ENCODE data around the gene LDLRAD1. TPM values are rescaled to one million over a fixed set of nuclear protein-coding genes. Genes with fewer than 3 reads are reported as not detected.

The LDLRAD1 gene
- total RNA-seq, 2 donors from 2014 or later: not detected

DNA sequence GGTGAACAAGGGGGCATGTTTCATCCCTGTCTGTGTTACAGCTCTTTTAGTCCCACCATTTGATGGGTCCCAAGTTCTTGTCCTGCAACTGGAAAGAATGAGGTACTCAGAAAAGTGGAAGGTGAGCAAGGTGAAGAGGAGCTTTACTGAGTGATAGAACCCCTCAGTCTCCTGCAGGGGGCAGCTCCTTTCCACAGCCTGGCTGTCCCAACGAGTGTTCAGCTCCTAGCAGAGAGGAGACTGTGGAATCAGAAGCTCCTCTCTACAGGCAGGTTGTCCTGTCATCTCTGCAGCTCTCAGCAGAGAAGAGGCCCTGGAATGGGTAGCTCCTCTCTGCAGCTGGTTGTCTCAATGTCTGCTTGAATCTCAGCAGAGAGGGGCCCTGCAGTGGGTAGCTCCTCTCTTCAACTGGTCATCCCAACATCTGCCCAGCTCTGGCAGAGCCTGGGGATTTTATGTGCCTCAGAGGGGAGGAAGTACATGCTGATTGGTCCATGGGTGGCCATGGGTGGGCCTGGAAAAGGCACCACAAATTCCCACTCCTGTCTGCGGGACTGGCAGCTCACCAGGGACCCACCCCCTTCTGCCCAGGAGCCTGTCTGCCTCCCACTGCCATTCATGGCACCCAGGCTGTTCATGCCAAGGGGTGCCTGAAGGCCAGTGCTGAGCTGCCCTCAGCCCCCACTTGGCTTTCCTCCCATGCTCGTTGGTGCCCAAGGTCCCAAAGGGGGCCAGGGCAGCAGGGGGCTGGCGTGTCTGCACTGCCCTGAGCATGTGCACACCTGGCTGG is 25.7 kb downstream of the LDLRAD1 start:
- DNase-seq: peak; percentile 76
- Histone ChIP-seq H3K4me1 (ENCODE audit: control insufficient read depth, insufficient read depth, low read length) (no peaks in the 10 kb centered on the region), H3K4me3 (ENCODE audit: low read length) (no peak overlapping the region), H3K27ac (ENCODE audit: low read depth, low read length) (no peak overlapping the region), H3K36me3 (ENCODE audit: control insufficient read depth, insufficient read depth, low read length) (no peaks in the 10 kb centered on the region), H3K9me3 (ENCODE audit: control insufficient read depth, low read length) (no peaks in the 10 kb centered on the region), H3K27me3 (ENCODE audit: control insufficient read depth, insufficient read depth, low read length, poor library complexity, severe bottlenecking) (no peaks in the 10 kb centered on the region), H3K9ac (ENCODE audit: extremely low read depth, low read length, poor library complexity, severe bottlenecking) (no peak overlapping the region)
- peaks cover 3% of the 10 kb centered on the region for H3K27me3 Mint-ChIP-seq (ENCODE audit: insufficient read depth)
- H3K36me3 Mint-ChIP-seq (ENCODE audit: low read depth): no peaks in the 10 kb centered on the region
- 68 to 81% methylated on average over 2 to 4 of the region's 4 CpGs for WGBS, 2 experiments (ENCODE audit: insufficient coverage in 1 of 2, insufficient read length in 1 of 2)
- H3K27ac Mint-ChIP-seq: no peak overlapping the region
- H3K4me3 Mint-ChIP-seq: no peak overlapping the region
- TF ChIP-seq, protein P1, sequence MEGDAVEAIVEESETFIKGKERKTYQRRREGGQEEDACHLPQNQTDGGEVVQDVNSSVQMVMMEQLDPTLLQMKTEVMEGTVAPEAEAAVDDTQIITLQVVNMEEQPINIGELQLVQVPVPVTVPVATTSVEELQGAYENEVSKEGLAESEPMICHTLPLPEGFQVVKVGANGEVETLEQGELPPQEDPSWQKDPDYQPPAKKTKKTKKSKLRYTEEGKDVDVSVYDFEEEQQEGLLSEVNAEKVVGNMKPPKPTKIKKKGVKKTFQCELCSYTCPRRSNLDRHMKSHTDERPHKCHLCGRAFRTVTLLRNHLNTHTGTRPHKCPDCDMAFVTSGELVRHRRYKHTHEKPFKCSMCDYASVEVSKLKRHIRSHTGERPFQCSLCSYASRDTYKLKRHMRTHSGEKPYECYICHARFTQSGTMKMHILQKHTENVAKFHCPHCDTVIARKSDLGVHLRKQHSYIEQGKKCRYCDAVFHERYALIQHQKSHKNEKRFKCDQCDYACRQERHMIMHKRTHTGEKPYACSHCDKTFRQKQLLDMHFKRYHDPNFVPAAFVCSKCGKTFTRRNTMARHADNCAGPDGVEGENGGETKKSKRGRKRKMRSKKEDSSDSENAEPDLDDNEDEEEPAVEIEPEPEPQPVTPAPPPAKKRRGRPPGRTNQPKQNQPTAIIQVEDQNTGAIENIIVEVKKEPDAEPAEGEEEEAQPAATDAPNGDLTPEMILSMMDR (conservative IDR thresholded peaks at IDR 0.05): peak; percentile 71
- no peaks in the 10 kb centered on the region for H3K4me1 Mint-ChIP-seq
- H3K9me3 Mint-ChIP-seq: no peaks in the 10 kb centered on the region

DNA sequence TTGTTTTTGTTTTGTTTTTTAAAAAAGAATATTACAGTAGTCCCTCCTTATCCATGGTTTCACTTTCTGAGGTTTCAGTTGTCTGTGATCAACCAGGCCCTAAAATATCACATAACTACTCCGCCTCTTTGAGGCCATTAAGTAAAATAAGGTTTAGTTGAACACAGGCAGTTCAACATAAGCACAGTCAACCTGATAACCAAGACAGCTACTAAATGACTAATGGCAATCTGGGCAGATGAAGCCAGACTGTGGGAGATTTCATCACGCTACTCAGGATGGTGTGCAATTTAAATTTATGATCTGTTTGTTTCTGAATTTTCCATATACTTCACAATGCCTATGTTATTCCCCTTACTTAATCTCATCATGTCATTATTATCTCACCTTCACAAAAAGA is 30.1 kb downstream of the LDLRAD1 start:
- Mint-ChIP-seq H3K36me3 (ENCODE audit: low read depth) (no peaks in the 10 kb centered on the region), H3K27me3 (ENCODE audit: insufficient read depth) (no peaks in the 10 kb centered on the region), H3K9me3 (no peaks in the 10 kb centered on the region), H3K4me3 (no peak overlapping the region), H3K27ac (no peak overlapping the region), H3K4me1 (peaks cover 4% of the 10 kb centered on the region)
- 100% methylated on average over 2 of the region's 2 CpGs; no CpG with 5 or more reads in 1 of the 2 experiments for WGBS, 2 experiments (ENCODE audit: insufficient coverage in 1 of 2, insufficient read length in 1 of 2)
- Histone ChIP-seq H3K9ac (ENCODE audit: extremely low read depth, low read length, poor library complexity, severe bottlenecking) (no peak overlapping the region), H3K27me3 (ENCODE audit: control insufficient read depth, insufficient read depth, low read length, poor library complexity, severe bottlenecking) (no peaks in the 10 kb centered on the region), H3K36me3 (ENCODE audit: control insufficient read depth, insufficient read depth, low read length) (no peaks in the 10 kb centered on the region), H3K4me1 (ENCODE audit: control insufficient read depth, insufficient read depth, low read length) (peaks cover under 1% of the 10 kb centered on the region), H3K4me3 (ENCODE audit: low read length) (no peak overlapping the region), H3K27ac (ENCODE audit: low read depth, low read length) (no peak overlapping the region), H3K9me3 (ENCODE audit: control insufficient read depth, low read length) (no peaks in the 10 kb centered on the region)
- DNase-seq: no peak
- TF ChIP-seq, protein P1 (conservative IDR thresholded peaks at IDR 0.05): no peak

- H3K4me3 ChIP-seq (ENCODE audit: low read length): no peak overlapping the region
- H3K36me3 ChIP-seq (ENCODE audit: control insufficient read depth, insufficient read depth, low read length): no peaks in the 10 kb centered on the region
- no peaks in the 10 kb centered on the region for H3K36me3 Mint-ChIP-seq (ENCODE audit: low read depth)
- no peak overlapping the region for H3K4me3 Mint-ChIP-seq
- no peaks in the 10 kb centered on the region for H3K9me3 Mint-ChIP-seq
- no peak overlapping the region for H3K27ac ChIP-seq (ENCODE audit: low read depth, low read length)
- H3K4me1 ChIP-seq (ENCODE audit: control insufficient read depth, insufficient read depth, low read length): peaks cover 7% of the 10 kb centered on the region
- H3K27me3 ChIP-seq (ENCODE audit: control insufficient read depth, insufficient read depth, low read length, poor library complexity, severe bottlenecking): no peaks in the 10 kb centered on the region
- H3K27me3 Mint-ChIP-seq (ENCODE audit: insufficient read depth): no peaks in the 10 kb centered on the region
- peaks cover 15% of the 10 kb centered on the region for H3K4me1 Mint-ChIP-seq
- no peak overlapping the region for H3K27ac Mint-ChIP-seq
- no peak for DNase-seq
- H3K9ac ChIP-seq (ENCODE audit: extremely low read depth, low read length, poor library complexity, severe bottlenecking): no peak overlapping the region
- TF ChIP-seq, protein P1 (conservative IDR thresholded peaks at IDR 0.05): no peak
- H3K9me3 ChIP-seq (ENCODE audit: control insufficient read depth, low read length): no peaks in the 10 kb centered on the region
- WGBS, 2 experiments (ENCODE audit: insufficient coverage in 1 of 2, insufficient read length in 1 of 2): 91% methylated on average over 3 of the region's 3 CpGs; no CpG with 5 or more reads in 1 of the 2 experiments
These were observed 31.5 kb downstream of the LDLRAD1 start for GRCh38 chr1:53986458-53986857.
